Spleen (tissue), 11 donors: ENCODE measurements around the gene COL9A1. TPM values are rescaled to one million over a fixed set of nuclear protein-coding genes. Genes with fewer than 3 reads are reported as not detected.

Experiments used
- DNase-seq: peaks from one replicate; pipeline ENCODE4 v3.0.0-alpha.2; 2020
- H3K27ac ChIP-seq, 8 donors: fragments of 200-600 bp; sonication (generic) in 7 of 8; 1 replicate in 4 of 8; 2 replicates in 4 of 8; pipeline versions ENCODE4 v1.5.0 to v1.8.0; 2016 to 2021; ENCODE audit warnings: inconsistent platforms in 4 of 8, mild to moderate bottlenecking in 4 of 8, moderate library complexity in 1 of 8
- H3K27me3 ChIP-seq, 7 donors: fragments of 200-600 bp; sonication (generic) in 6 of 7; replicated peaks in 1 of 7; 1 replicate in 4 of 7; 2 replicates in 3 of 7; pipeline versions ENCODE4 v1.5.0 to v1.8.0; 2016 to 2021; ENCODE audit warnings: inconsistent platforms in 3 of 7, mild to moderate bottlenecking in 1 of 7
- H3K36me3 ChIP-seq, 6 donors: fragments of 200-600 bp; sonication (generic) in 5 of 6; 1 replicate in 4 of 6; 2 replicates in 2 of 6; pipeline versions ENCODE4 v1.5.0 to v1.8.0; 2016 to 2021; ENCODE audit warnings: inconsistent platforms in 2 of 6
- H3K4me1 ChIP-seq, 6 donors: fragments of 200-600 bp; sonication (generic) in 5 of 6; 1 replicate in 3 of 6; 2 replicates in 3 of 6; pipeline versions ENCODE4 v1.5.0 to v1.8.0; 2016 to 2021; ENCODE audit warnings: inconsistent platforms in 3 of 6
- H3K4me3 ChIP-seq, 8 donors: fragments of 200-600 bp; sonication (generic) in 7 of 8; 1 replicate in 4 of 8; 2 replicates in 4 of 8; pipeline versions ENCODE4 v1.5.0 to v1.8.0; 2016 to 2021; ENCODE audit warnings: inconsistent platforms in 4 of 8, mild to moderate bottlenecking in 4 of 8, moderate library complexity in 2 of 8
- H3K9me3 ChIP-seq, 8 donors: fragments of 200-600 bp; sonication (generic) in 7 of 8; 1 replicate in 4 of 8; 2 replicates in 4 of 8; pipeline versions ENCODE4 v1.5.0 to v1.8.0; 2016 to 2021; ENCODE audit warnings: inconsistent platforms in 4 of 8
- CTCF ChIP-seq, 11 experiments: fragments of 200-600 bp in 7 of 11; fragments of 450-650 bp in 4 of 11; sonication (generic) in 4 of 11; IDR thresholded peaks in 8 of 11; conservative IDR thresholded peaks in 3 of 11; 1 replicate in 7 of 11; 2 replicates in 4 of 11; pipeline versions ENCODE4 v1.4.0 to v1.8.0; 2016 to 2021; ENCODE audit warnings: antibody characterized with exemption in 11 of 11, inconsistent platforms in 4 of 11, mild to moderate bottlenecking in 1 of 11
- POLR2A ChIP-seq, 3 donors: fragments of 450-650 bp; IDR thresholded peaks; one replicate each; pipeline ENCODE4 v1.5.1; 2017; ENCODE audit warnings: antibody characterized with exemption in 3 of 3, mild to moderate bottlenecking in 1 of 3
- POLR2AphosphoS5 ChIP-seq, 3 donors: sonication (generic); formaldehyde crosslinking; IDR thresholded peaks; one replicate each; pipeline ENCODE4 v1.5.1; 2017; ENCODE audit warnings: antibody characterized with exemption in 3 of 3
- WGBS, 5 donors: extraction: QIAGEN DNeasy Blood & Tissue Kit in 3 of 5; methylation state at CpG; one replicate each; pipeline versions ENCODE4 v1.1.5 to v1.1.7; 2013 to 2018; 5-methylcytosine and 5-hydroxymethylcytosine counted together
- intact Hi-C: fragments of 100-400 bp; cut with DNase I; formaldehyde crosslinking; loops from one replicate; pipeline ENCODE4 v1.15.0; 2023; ENCODE audit warnings: low total_unique reads
- polyA plus RNA-seq, 3 donors: library from polyadenylated mRNA; stranded (reverse); fragments of 200-250 nt; gene quantifications; one replicate each; pipeline ENCODE4 v1.2.1, GENCODE V29; 2013
- total RNA-seq, 7 donors: library from RNA; depleted of rRNA in 3 of 7; stranded (reverse); fragments of >200 nt in 3 of 7; fragmentation: NEBNext Ultra II Directional in 4 of 7; extraction: Animal tissue kit (Norgen Biotek cat#: 25700) in 4 of 7; gene quantifications; one replicate each; pipeline versions ENCODE4 v1.1.0 to v1.2.1, GENCODE V29; 2016 to 2021
- donor health status: healthy with polysubstance abuse.
- donor health status: DM: no; HTN: no; CAD: no; lungs with moderate emphysema.
- donor health status: DM: no; HTN: no; CAD: no.
- donor health status: Bipolar disorder and iron deficiency.
- donor health status: healthy.
- donor health status: DM: no; HTN: no; CAD: no.
- donor health status: DM: yes; HTN: yes; CAD: no.

The COL9A1 gene
- total and polyA plus RNA-seq, 10 donors = 0.06 to 0.07 (median 0.06) TPM; not detected in 7

- TF ChIP-seq POLR2A (IDR thresholded peaks at IDR 0.05) (no peak), CTCF (IDR thresholded peaks at IDR 0.05 in 8 of 11, conservative IDR thresholded peaks at IDR 0.05 in 3 of 11) (no peak), POLR2AphosphoS5 (IDR thresholded peaks at IDR 0.05) (no peak)
- Histone ChIP-seq H3K9me3 (no peaks in the 10 kb centered on the region), H3K4me1 (no peaks in the 10 kb centered on the region), H3K27ac (no peak overlapping the region), H3K36me3 (peaks cover 0 to 4% (median 0%) of the 10 kb centered on the region in 6 donors), H3K27me3 (no peaks in the 10 kb centered on the region), H3K4me3 (no peak overlapping the region)
- DNase-seq = no peak
- WGBS, 5 donors = 54 to 89% (median 64%) methylated on average over 1 of the region's 1 CpG
- intact Hi-C loops = no loop called here
Measured at GRCh38 chr6:70208235-70208790, 94.6 kb downstream of the COL9A1 start.

GRCh38 chr6:70198785-70199184 lies 104.1 kb downstream of the COL9A1 start:
- WGBS, 5 donors = 72 to 94% (median 83%) methylated on average over 2 of the region's 2 CpGs
- DNase-seq = no peak
- no peak overlapping the region for H3K27ac ChIP-seq
- H3K27me3 ChIP-seq = no peaks in the 10 kb centered on the region
- intact Hi-C loops = no loop called here
- no peak overlapping the region for H3K4me3 ChIP-seq
- TF ChIP-seq POLR2AphosphoS5 (IDR thresholded peaks at IDR 0.05) = no peak
- no peak for TF ChIP-seq POLR2A (IDR thresholded peaks at IDR 0.05)
- TF ChIP-seq CTCF (IDR thresholded peaks at IDR 0.05 in 8 of 11, conservative IDR thresholded peaks at IDR 0.05 in 3 of 11) = no peak
- H3K4me1 ChIP-seq = no peaks in the 10 kb centered on the region
- no peaks in the 10 kb centered on the region for H3K36me3 ChIP-seq
- no peaks in the 10 kb centered on the region for H3K9me3 ChIP-seq

- WGBS, 5 donors = 76 to 88% (median 79%) methylated on average over 2 of the region's 2 CpGs
- Histone ChIP-seq H3K9me3 (no peaks in the 10 kb centered on the region), H3K27ac (no peak overlapping the region), H3K36me3 (no peaks in the 10 kb centered on the region), H3K4me1 (no peaks in the 10 kb centered on the region), H3K27me3 (no peaks in the 10 kb centered on the region), H3K4me3 (no peak overlapping the region)
- TF ChIP-seq CTCF (IDR thresholded peaks at IDR 0.05 in 8 of 11, conservative IDR thresholded peaks at IDR 0.05 in 3 of 11) = no peak
- TF ChIP-seq POLR2A (IDR thresholded peaks at IDR 0.05) = no peak
- TF ChIP-seq POLR2AphosphoS5 (IDR thresholded peaks at IDR 0.05) = no peak
- DNase-seq = no peak
- intact Hi-C loops = no loop called here
Measured at GRCh38 chr6:70196531-70196930, 106.4 kb downstream of the COL9A1 start.

GRCh38 chr6:70194421-70194820 lies 108.5 kb downstream of the COL9A1 start:
- no peak for DNase-seq
- no peaks in the 10 kb centered on the region for H3K4me1 ChIP-seq
- intact Hi-C loops = no loop called here
- H3K9me3 ChIP-seq = no peaks in the 10 kb centered on the region
- H3K36me3 ChIP-seq = peaks cover 0 to 13% (median 0%) of the 10 kb centered on the region in 6 donors
- H3K27me3 ChIP-seq = no peaks in the 10 kb centered on the region
- no peak overlapping the region for H3K4me3 ChIP-seq
- H3K27ac ChIP-seq = no peak overlapping the region
- TF ChIP-seq CTCF (IDR thresholded peaks at IDR 0.05 in 8 of 11, conservative IDR thresholded peaks at IDR 0.05 in 3 of 11) (no peak), POLR2AphosphoS5 (IDR thresholded peaks at IDR 0.05) (no peak), POLR2A (IDR thresholded peaks at IDR 0.05) (no peak)
